ENCODE measurements around the gene SLC35F1. TPM values are rescaled to one million over a fixed set of nuclear protein-coding genes. Genes with fewer than 3 reads are reported as not detected.

The SLC35F1 gene
- total RNA-seq, 1 experiment from 2014 or later, result not detected

GRCh38 chr6:118128755-118129154, 221.7 kb downstream of the SLC35F1 start:
- no peak for TF ChIP-seq CTCF (IDR thresholded peaks at IDR 0.05; ENCODE audit: unreplicated experiment)
- POLR2A ChIA-PET, result no interaction called here
- BruUV-seq (replicated peaks), result no TSS peak
- CTCF ChIA-PET, result no interaction called here
- DNase-seq (ENCODE audit: unreplicated experiment), result no peak
- Mint-ChIP-seq H3K9me3 (ENCODE audit: unreplicated experiment) (no peaks in the 10 kb centered on the region), H3K4me3 (ENCODE audit: unreplicated experiment) (no peak overlapping the region), H3K27ac (ENCODE audit: low read depth, unreplicated experiment) (no peak overlapping the region), H3K27me3 (ENCODE audit: insufficient read depth, unreplicated experiment) (peaks cover 20% of the 10 kb centered on the region), H3K36me3 (ENCODE audit: insufficient read depth, unreplicated experiment) (no peaks in the 10 kb centered on the region), H3K4me1 (ENCODE audit: insufficient read depth, unreplicated experiment) (no peaks in the 10 kb centered on the region)
- intact Hi-C loops (cut with micrococcal nuclease), result no loop called here

- Mint-ChIP-seq H3K9me3 (ENCODE audit: unreplicated experiment) (no peaks in the 10 kb centered on the region), H3K27ac (ENCODE audit: low read depth, unreplicated experiment) (no peak overlapping the region), H3K4me3 (ENCODE audit: unreplicated experiment) (no peak overlapping the region), H3K4me1 (ENCODE audit: insufficient read depth, unreplicated experiment) (no peaks in the 10 kb centered on the region), H3K36me3 (ENCODE audit: insufficient read depth, unreplicated experiment) (no peaks in the 10 kb centered on the region), H3K27me3 (ENCODE audit: insufficient read depth, unreplicated experiment) (peaks cover 38% of the 10 kb centered on the region)
- ChIA-PET CTCF (interaction anchor here (0.5 kb wide), 1 partner anchor 1309 kb away, joined by 7 read pairs; no protein-coding TSS in a partner anchor), POLR2A (no interaction called here)
- no peak for TF ChIP-seq CTCF (IDR thresholded peaks at IDR 0.05; ENCODE audit: unreplicated experiment)
- intact Hi-C loops (cut with micrococcal nuclease), result no loop called here
- no TSS peak for BruUV-seq (replicated peaks)
- DNase-seq (ENCODE audit: unreplicated experiment), result no peak
Observed at GRCh38 chr6:118134206-118134605, 227.1 kb downstream of the SLC35F1 start.

GRCh38 chr6:118134736-118135135, 227.7 kb downstream of the SLC35F1 start:
- DNase-seq (ENCODE audit: unreplicated experiment), result no peak
- no peak overlapping the region for H3K27ac Mint-ChIP-seq (ENCODE audit: low read depth, unreplicated experiment)
- H3K9me3 Mint-ChIP-seq (ENCODE audit: unreplicated experiment), result no peaks in the 10 kb centered on the region
- H3K4me3 Mint-ChIP-seq (ENCODE audit: unreplicated experiment), result no peak overlapping the region
- H3K27me3 Mint-ChIP-seq (ENCODE audit: insufficient read depth, unreplicated experiment), result peaks cover 38% of the 10 kb centered on the region
- ChIA-PET POLR2A (no interaction called here), CTCF (interaction anchor here (0.6 to 0.7 kb wide), 2 partner anchors 76 to 88 kb away, joined by 3 read pairs; no protein-coding TSS in a partner anchor)
- BruUV-seq (replicated peaks), result no TSS peak
- H3K4me1 Mint-ChIP-seq (ENCODE audit: insufficient read depth, unreplicated experiment), result no peaks in the 10 kb centered on the region
- intact Hi-C loops (cut with micrococcal nuclease), result no loop called here
- no peak for TF ChIP-seq CTCF (IDR thresholded peaks at IDR 0.05; ENCODE audit: unreplicated experiment)
- H3K36me3 Mint-ChIP-seq (ENCODE audit: insufficient read depth, unreplicated experiment), result no peaks in the 10 kb centered on the region

- no TSS peak for BruUV-seq (replicated peaks)
- Mint-ChIP-seq H3K9me3 (ENCODE audit: unreplicated experiment) (no peaks in the 10 kb centered on the region), H3K4me1 (ENCODE audit: insufficient read depth, unreplicated experiment) (no peaks in the 10 kb centered on the region), H3K36me3 (ENCODE audit: insufficient read depth, unreplicated experiment) (no peaks in the 10 kb centered on the region), H3K4me3 (ENCODE audit: unreplicated experiment) (no peak overlapping the region), H3K27ac (ENCODE audit: low read depth, unreplicated experiment) (no peak overlapping the region), H3K27me3 (ENCODE audit: insufficient read depth, unreplicated experiment) (peaks cover 38% of the 10 kb centered on the region)
- ChIA-PET POLR2A (no interaction called here), CTCF (interaction anchor here (0.6 to 0.7 kb wide), 3 partner anchors 24 to 88 kb away, joined by 3 read pairs; no protein-coding TSS in a partner anchor)
- no peak for DNase-seq (ENCODE audit: unreplicated experiment)
- no peak for TF ChIP-seq CTCF (IDR thresholded peaks at IDR 0.05; ENCODE audit: unreplicated experiment)
- intact Hi-C loops (cut with micrococcal nuclease), result no loop called here
Observed at GRCh38 chr6:118135371-118135770, 228.3 kb downstream of the SLC35F1 start.
